GM18870 (cell line): Measurements from ENCODE around the gene PRDX5.

Experiments used
- ATAC-seq: cut with Tn5 transposase; IDR thresholded peaks from one replicate; pipeline ENCODE4 v1.9.1; 2021; ENCODE audit warnings: moderate library complexity; ENCODE audit not compliant: unreplicated experiment

PRDX5 gene

GRCh38 chr11:64359712-64360445, 42.0 kb downstream of the PRDX5 start:
- no peak for ATAC-seq

- no peak for ATAC-seq
These were observed 42.6 kb downstream of the PRDX5 start for GRCh38 chr11:64360448-64360921.

GRCh38 chr11:64361659-64362058, 43.7 kb downstream of the PRDX5 start:
- no peak for ATAC-seq

DNA sequence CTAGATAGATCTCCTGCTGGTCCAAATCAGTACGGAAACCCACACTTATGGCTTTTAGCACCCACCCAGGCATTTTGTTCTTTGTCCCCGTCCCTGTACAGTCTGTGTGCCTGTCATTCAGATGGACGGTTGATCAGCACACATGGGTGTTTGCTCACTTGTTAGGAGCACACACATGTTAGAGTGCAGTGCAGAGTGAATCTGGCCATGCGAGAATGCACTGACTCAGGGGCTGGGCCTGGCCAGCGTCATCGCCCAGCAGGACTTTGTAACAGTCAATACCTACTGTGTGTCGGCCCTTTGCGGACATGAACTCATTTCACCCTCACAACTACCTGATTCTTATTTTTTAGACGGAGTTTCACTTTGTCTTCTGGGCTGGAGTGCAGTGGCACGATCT, 44.4 kb downstream of the PRDX5 start:
- ATAC-seq = no peak

- no peak for ATAC-seq
These were observed 46.5 kb downstream of the PRDX5 start for GRCh38 chr11:64364435-64364834.

GRCh38 chr11:64364911-64365310, 47.0 kb downstream of the PRDX5 start:
- no peak for ATAC-seq

DNA sequence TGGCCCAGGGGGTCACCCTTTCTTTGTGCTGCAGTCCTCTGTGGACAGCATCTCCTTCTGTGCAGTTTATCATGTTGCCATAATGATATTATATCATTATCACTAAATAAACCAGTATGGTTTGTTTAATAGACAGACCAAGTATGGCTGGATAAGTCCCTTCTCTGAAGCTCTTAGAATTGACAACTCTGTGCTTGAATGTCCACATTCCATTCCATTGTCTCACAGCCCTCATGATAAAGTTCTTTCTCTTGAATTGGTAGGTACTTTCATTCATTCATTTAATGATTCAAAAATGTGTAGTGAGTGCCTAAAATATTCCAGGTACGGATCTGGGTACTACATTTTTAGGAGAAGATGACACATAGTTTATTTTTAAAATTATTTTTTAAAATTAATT, 48.8 kb downstream of the PRDX5 start:
- no peak for ATAC-seq

- no peak for ATAC-seq
These were observed 50.2 kb downstream of the PRDX5 start for GRCh38 chr11:64367931-64368672.

DNA sequence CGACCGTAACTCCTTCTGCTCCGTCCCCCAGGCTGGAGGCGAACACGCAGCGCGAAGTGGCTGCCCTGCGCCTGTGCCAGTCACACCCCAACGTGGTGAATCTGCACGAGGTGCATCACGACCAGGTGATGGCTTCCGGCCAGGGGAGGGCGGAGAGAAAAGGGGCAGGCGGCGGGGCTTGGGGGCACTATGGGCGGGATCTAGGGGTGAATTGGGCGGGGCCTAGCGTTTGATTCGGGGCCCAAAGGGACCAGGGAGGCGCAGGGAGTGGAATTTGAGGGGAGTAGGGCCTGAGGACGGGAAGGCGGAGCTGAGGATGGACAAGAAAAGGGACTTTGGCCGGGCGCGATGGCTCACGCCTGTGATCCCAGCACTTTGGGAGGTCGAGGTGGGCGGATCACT, 50.8 kb downstream of the PRDX5 start:
- ATAC-seq = no peak

DNA sequence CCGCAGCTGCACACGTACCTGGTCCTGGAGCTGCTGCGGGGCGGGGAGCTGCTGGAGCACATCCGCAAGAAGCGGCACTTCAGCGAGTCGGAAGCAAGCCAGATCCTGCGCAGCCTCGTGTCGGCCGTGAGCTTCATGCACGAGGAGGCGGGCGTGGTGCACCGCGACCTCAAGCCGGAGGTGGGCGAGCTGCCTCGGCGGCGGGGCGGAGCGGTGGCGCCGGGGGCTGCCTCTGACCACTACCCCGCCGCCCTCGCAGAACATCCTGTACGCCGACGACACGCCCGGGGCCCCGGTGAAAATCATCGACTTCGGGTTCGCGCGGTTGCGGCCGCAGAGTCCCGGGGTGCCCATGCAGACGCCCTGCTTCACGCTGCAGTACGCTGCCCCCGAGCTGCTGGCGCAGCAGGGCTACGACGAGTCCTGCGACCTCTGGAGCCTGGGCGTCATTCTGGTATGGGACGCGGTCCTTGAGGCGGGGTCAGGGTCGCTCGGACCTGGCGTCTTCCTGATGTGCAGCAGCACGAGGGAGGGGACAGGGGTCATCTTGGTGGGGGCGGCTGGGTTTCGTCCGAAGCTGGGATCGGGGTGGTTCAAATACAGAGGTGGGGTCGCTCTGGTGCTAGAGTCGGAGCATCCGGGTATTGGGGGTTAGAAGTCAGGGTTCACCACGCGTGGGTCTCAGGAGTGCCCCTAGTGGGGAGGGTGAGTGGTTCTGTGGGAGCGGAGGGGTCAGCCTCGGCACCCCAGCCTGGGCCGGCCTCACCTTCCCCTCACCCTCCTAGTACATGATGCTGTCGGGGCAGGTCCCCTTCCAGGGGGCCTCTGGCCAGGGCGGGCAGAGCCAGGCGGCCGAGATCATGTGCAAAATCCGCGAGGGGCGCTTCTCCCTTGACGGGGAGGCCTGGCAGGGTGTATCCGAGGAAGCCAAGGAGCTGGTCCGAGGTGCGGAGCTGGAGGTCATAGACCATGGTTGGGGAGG, 51.8 kb downstream of the PRDX5 start:
- ATAC-seq = no peak

GRCh38 chr11:64371201-64371600, 53.3 kb downstream of the PRDX5 start:
- ATAC-seq = no peak
